SK-N-MC (cell line): ENCODE measurements around the gene MET.

ENCODE experiments used
- DNase-seq: peaks from one replicate; pipeline ENCODE4 v3.0.0-alpha.2; 2011; ENCODE audit warnings: low read depth, low spot score
- H3K27ac ChIP-seq: fragments of 200-600 bp; sonication (generic); 2 replicates; pipeline ENCODE4 v1.5.1; 2016; ENCODE audit warnings: mixed run types
- H3K36me3 ChIP-seq: fragments of 200-600 bp; sonication (generic); 2 replicates; pipeline ENCODE4 v1.6.1; 2017; ENCODE audit warnings: antibody characterized with exemption, low read length, mixed read lengths; ENCODE audit not compliant: insufficient read depth
- H3K4me3 ChIP-seq: fragments of 200-600 bp; sonication (generic); 2 replicates; pipeline ENCODE4 v1.5.1; 2016
- H3K9ac ChIP-seq: fragments of 200-600 bp; sonication (generic); 2 replicates; pipeline ENCODE4 v1.8.0; 2017; ENCODE audit warnings: mixed run types, mixed read lengths; ENCODE audit not compliant: insufficient read length
- H3K9me3 ChIP-seq: fragments of 200-600 bp; sonication (generic); 2 replicates; pipeline ENCODE4 v1.6.1; 2017; ENCODE audit warnings: low read depth, mild to moderate bottlenecking, antibody characterized with exemption, low read length, moderate library complexity, mixed read lengths
- EZH2 ChIP-seq: fragments of 200-600 bp; sonication (generic); IDR thresholded peaks from one replicate; pipeline ENCODE4 v1.6.1; 2017; ENCODE audit warnings: antibody characterized with exemption
- FOXP2 ChIP-seq: optimal IDR thresholded peaks from 2 replicates; pipeline ENCODE3; 2011; ENCODE audit warnings: mild to moderate bottlenecking, moderate library complexity; ENCODE audit not compliant: insufficient read depth; ENCODE audit errors: extremely low read length, control extremely low read depth
- POLR2AphosphoS5 ChIP-seq: IDR thresholded peaks from 2 replicates; pipeline ENCODE4 v1.6.1; 2012; ENCODE audit warnings: mild to moderate bottlenecking, low read depth, low read length, borderline replicate concordance

The MET gene

GRCh38 chr7:116781584-116781983 lies 109.6 kb downstream of the MET start:
- TF ChIP-seq FOXP2 (no peak), EZH2 (no peak), POLR2AphosphoS5 (no peak)
- H3K9me3 ChIP-seq, result no peaks in the 10 kb centered on the region
- H3K36me3 ChIP-seq, result peaks cover 15% of the 10 kb centered on the region; the same call in 1 of the 2 replicates
- peak overlapping the region; percentile 74; the same call in 1 of the 2 replicates for H3K27ac ChIP-seq
- H3K9ac ChIP-seq, result no peak overlapping the region
- H3K4me3 ChIP-seq, result peak overlapping the region; percentile 49; the same call in 1 of the 2 replicates
- DNase-seq, result no peak

- Histone ChIP-seq H3K27ac (peak overlapping the region; percentile 74), H3K9me3 (no peaks in the 10 kb centered on the region), H3K36me3 (peaks cover 15% of the 10 kb centered on the region; the same call in 1 of the 2 replicates), H3K9ac (no peak overlapping the region), H3K4me3 (peak overlapping the region; percentile 49)
- no peak for TF ChIP-seq EZH2
- TF ChIP-seq POLR2AphosphoS5, result peak; percentile 69; the same call in 1 of the 2 replicates
- TF ChIP-seq FOXP2, result peak; percentile 99
- DNase-seq, result peak; percentile 100
These were observed 110.2 kb downstream of the MET start for GRCh38 chr7:116782177-116782711.

DNA sequence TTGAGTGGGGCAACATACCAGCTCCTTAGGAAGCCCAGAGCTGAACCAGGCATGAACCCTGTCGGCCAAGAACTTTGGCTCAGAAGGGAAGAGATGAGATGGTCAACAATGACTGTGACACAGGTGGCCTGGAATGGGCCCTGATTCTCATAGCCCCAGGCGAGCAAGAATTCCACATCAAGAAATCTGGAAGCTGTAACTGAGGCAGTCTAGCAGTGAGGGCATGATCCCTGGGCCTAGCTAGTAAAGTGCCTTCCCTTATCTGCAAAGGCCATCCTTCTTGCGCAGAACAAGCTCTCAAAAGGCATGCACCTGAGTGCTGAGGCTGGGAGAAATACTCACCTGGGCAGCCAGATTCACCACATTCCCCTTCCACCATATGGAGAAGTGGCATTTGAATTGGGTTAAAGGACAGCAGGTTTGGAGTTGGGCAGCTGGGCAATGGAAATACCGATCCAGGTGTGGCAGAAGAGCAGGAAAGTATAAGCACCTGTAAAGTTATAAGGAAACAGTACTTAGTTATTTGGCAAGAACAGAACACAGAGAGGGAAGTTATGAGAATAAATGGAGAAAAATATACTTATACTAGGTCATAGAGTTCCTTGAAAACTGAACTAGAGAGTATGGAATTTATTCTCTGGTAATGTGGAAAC lies 111.8 kb downstream of the MET start:
- no peak for TF ChIP-seq EZH2
- no peak for TF ChIP-seq FOXP2
- no peak for TF ChIP-seq POLR2AphosphoS5
- H3K4me3 ChIP-seq, result no peak overlapping the region
- no peak overlapping the region for H3K27ac ChIP-seq
- no peak overlapping the region for H3K9ac ChIP-seq
- DNase-seq, result no peak
- H3K9me3 ChIP-seq, result no peaks in the 10 kb centered on the region
- peaks cover 13% of the 10 kb centered on the region; the same call in 1 of the 2 replicates for H3K36me3 ChIP-seq

DNA sequence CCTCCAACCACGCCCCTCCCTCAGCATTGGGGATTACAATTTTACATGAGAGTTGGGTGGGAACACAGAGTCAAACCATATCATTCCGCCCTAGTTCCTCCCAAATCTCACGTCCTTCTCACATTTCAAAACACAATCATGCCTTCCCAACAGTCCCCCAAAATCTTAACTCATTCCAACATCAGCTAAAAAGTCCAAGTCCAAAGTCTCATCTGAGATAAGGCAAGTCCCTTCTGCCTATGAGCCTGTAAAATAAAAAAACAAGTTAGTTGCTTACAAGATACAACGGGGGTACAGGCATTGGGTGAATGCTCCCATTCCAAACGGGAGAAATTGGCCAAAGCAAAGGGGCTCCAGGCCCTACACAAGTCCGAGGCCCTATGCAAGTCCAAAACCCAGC lies 112.7 kb downstream of the MET start:
- H3K9ac ChIP-seq, result no peak overlapping the region
- no peak for TF ChIP-seq POLR2AphosphoS5
- no peak for TF ChIP-seq FOXP2
- TF ChIP-seq EZH2, result no peak
- no peak for DNase-seq
- no peak overlapping the region for H3K27ac ChIP-seq
- H3K9me3 ChIP-seq, result no peaks in the 10 kb centered on the region
- H3K36me3 ChIP-seq, result peaks cover 9% of the 10 kb centered on the region; the same call in 1 of the 2 replicates
- no peak overlapping the region for H3K4me3 ChIP-seq

GRCh38 chr7:116785843-116786242 lies 113.8 kb downstream of the MET start:
- H3K9ac ChIP-seq, result no peak overlapping the region
- no peaks in the 10 kb centered on the region for H3K9me3 ChIP-seq
- DNase-seq, result no peak
- peaks cover 9% of the 10 kb centered on the region; the same call in 1 of the 2 replicates for H3K36me3 ChIP-seq
- no peak overlapping the region for H3K27ac ChIP-seq
- no peak overlapping the region for H3K4me3 ChIP-seq
- TF ChIP-seq EZH2 (no peak), FOXP2 (no peak), POLR2AphosphoS5 (no peak)

- TF ChIP-seq POLR2AphosphoS5 (no peak), FOXP2 (no peak), EZH2 (no peak)
- H3K4me3 ChIP-seq, result no peak overlapping the region
- no peak overlapping the region for H3K9ac ChIP-seq
- no peak for DNase-seq
- H3K27ac ChIP-seq, result no peak overlapping the region
- H3K9me3 ChIP-seq, result no peaks in the 10 kb centered on the region
- peaks cover 9% of the 10 kb centered on the region; the same call in 1 of the 2 replicates for H3K36me3 ChIP-seq
These were observed 114.9 kb downstream of the MET start for GRCh38 chr7:116786791-116787443.

DNA sequence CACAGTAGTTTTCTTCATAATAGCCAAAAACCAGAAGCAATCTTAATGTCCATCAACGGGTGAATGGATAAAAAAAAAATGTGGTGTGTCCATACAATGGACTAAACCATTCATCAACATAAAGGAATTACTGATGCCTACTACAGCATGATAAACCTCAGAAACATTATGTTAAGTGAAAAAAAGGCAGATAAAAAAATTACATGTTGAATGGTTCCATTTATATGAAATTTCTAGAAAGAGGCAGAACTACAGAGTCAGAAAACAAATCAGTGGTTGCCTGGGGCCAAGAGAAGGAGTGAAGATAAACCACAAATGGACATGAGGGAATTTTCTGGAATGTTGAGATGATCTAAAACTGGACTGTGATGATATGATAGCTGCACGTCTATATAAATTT lies 115.9 kb downstream of the MET start:
- no peak overlapping the region for H3K4me3 ChIP-seq
- no peaks in the 10 kb centered on the region for H3K9me3 ChIP-seq
- H3K36me3 ChIP-seq, result peaks cover 9% of the 10 kb centered on the region; the same call in 1 of the 2 replicates
- TF ChIP-seq POLR2AphosphoS5 (no peak), EZH2 (no peak), FOXP2 (no peak)
- H3K9ac ChIP-seq, result no peak overlapping the region
- DNase-seq, result no peak
- H3K27ac ChIP-seq, result no peak overlapping the region

DNA sequence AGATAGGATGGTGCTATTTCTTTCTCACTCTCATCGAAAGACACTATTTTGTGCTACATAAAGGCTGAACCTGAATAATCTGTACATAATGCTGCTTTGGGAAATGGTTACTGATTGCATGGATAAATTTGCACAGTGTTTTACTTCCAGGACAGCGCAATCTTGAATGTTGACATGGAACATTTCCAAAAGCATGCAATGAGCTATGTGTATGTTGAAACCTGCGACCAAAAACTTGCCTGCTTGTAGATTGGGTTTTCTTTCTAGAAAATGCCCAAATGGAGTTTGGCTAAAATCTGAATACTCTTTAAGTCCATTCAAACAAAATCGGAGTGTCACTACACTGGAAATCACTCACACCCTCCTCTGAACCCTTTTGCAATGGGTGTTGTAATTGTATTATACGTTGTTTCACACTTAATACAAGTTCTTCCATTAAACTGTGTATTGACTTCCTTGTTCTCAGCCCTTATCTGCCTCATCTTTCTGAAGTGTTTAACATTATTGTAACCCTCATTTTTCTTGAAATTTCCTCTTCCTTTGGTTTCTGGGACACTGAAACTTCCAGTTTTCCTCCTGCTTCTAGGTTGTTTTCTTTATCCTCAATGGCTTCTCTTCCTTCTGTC lies 116.7 kb downstream of the MET start:
- no peak for DNase-seq
- H3K36me3 ChIP-seq, result peaks cover 6% of the 10 kb centered on the region; the same call in 1 of the 2 replicates

More for the DNA sequence above, 116.7 kb downstream of the MET start:
- H3K27ac ChIP-seq, result no peak overlapping the region
- TF ChIP-seq EZH2, result no peak
- no peak for TF ChIP-seq FOXP2
- no peak for TF ChIP-seq POLR2AphosphoS5
- H3K9me3 ChIP-seq, result no peaks in the 10 kb centered on the region
- H3K9ac ChIP-seq, result no peak overlapping the region
- no peak overlapping the region for H3K4me3 ChIP-seq
